Measurements from ENCODE around the gene PLCB1.

Gene PLCB1

DNA sequence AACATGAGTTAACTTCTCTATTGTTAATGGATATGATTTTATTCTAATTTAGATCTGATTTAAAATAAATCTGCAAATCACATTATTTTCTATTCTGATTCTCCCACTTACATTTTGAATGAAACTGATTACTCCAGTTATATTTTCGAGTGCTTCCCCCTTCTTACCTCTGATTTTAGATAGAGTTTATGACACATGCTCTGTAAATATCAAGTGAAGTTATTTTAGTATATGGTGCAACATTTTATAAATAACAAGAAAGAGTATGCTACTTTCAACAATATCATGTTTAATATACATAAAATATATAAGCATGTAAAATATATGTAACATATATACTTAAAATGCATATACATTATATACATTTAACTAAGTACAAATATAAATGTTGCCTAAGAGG, 38.9 kb downstream of the PLCB1 start:
- no peaks in the 10 kb centered on the region for H3K9me3 ChIP-seq (ENCODE audit: control insufficient read depth, insufficient read depth, low read length)
- H3K27ac ChIP-seq (ENCODE audit: low read depth, low read length), result no peak overlapping the region
- no peaks in the 10 kb centered on the region for H3F3A ChIP-seq (ENCODE audit: control insufficient read depth, insufficient read depth)
- no peak overlapping the region for H3K4me2 ChIP-seq (ENCODE audit: low read length)
- no peaks in the 10 kb centered on the region for H3K4me1 ChIP-seq (ENCODE audit: control insufficient read depth, low read length)
- H3K4me3 ChIP-seq (ENCODE audit: low read length), result no peak overlapping the region
- no peaks in the 10 kb centered on the region for H3K9me2 ChIP-seq (replicated peaks; ENCODE audit: control insufficient read depth, low read length)
- TF ChIP-seq, protein P1, sequence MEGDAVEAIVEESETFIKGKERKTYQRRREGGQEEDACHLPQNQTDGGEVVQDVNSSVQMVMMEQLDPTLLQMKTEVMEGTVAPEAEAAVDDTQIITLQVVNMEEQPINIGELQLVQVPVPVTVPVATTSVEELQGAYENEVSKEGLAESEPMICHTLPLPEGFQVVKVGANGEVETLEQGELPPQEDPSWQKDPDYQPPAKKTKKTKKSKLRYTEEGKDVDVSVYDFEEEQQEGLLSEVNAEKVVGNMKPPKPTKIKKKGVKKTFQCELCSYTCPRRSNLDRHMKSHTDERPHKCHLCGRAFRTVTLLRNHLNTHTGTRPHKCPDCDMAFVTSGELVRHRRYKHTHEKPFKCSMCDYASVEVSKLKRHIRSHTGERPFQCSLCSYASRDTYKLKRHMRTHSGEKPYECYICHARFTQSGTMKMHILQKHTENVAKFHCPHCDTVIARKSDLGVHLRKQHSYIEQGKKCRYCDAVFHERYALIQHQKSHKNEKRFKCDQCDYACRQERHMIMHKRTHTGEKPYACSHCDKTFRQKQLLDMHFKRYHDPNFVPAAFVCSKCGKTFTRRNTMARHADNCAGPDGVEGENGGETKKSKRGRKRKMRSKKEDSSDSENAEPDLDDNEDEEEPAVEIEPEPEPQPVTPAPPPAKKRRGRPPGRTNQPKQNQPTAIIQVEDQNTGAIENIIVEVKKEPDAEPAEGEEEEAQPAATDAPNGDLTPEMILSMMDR (IDR thresholded peaks at IDR 0.05; ENCODE audit: low read depth, low read length, poor library complexity, severe bottlenecking), result no peak
- TF ChIP-seq EZH2phosphoT487 (IDR thresholded peaks at IDR 0.05; ENCODE audit: borderline replicate concordance, low read length), result no peak
- no peaks in the 10 kb centered on the region for H3K36me3 ChIP-seq (ENCODE audit: control insufficient read depth, low read length)
- no peaks in the 10 kb centered on the region for H3K79me2 ChIP-seq (ENCODE audit: control insufficient read depth, low read length)
- no peaks in the 10 kb centered on the region for H4K20me1 ChIP-seq (ENCODE audit: control insufficient read depth, insufficient read depth, low read depth, low read length)
- H3K27me3 ChIP-seq (ENCODE audit: control insufficient read depth, low read length), result no peaks in the 10 kb centered on the region

GRCh38 chr20:8172191-8172590, 40.1 kb downstream of the PLCB1 start:
- Histone ChIP-seq H3K4me1 (ENCODE audit: control insufficient read depth, low read length) (no peaks in the 10 kb centered on the region), H3K9me2 (replicated peaks; ENCODE audit: control insufficient read depth, low read length) (no peaks in the 10 kb centered on the region), H3K27ac (ENCODE audit: low read depth, low read length) (no peak overlapping the region), H3K36me3 (ENCODE audit: control insufficient read depth, low read length) (no peaks in the 10 kb centered on the region), H3K4me3 (ENCODE audit: low read length) (no peak overlapping the region), H3K9me3 (ENCODE audit: control insufficient read depth, insufficient read depth, low read length) (no peaks in the 10 kb centered on the region), H3F3A (ENCODE audit: control insufficient read depth, insufficient read depth) (no peaks in the 10 kb centered on the region), H3K4me2 (ENCODE audit: low read length) (no peak overlapping the region), H3K27me3 (ENCODE audit: control insufficient read depth, low read length) (no peaks in the 10 kb centered on the region), H3K79me2 (ENCODE audit: control insufficient read depth, low read length) (no peaks in the 10 kb centered on the region), H4K20me1 (ENCODE audit: control insufficient read depth, insufficient read depth, low read depth, low read length) (no peaks in the 10 kb centered on the region)
- TF ChIP-seq, protein P1 (IDR thresholded peaks at IDR 0.05; ENCODE audit: low read depth, low read length, poor library complexity, severe bottlenecking), result no peak
- TF ChIP-seq EZH2phosphoT487 (IDR thresholded peaks at IDR 0.05; ENCODE audit: borderline replicate concordance, low read length), result no peak

- Histone ChIP-seq H3K4me1 (ENCODE audit: control insufficient read depth, low read length) (no peaks in the 10 kb centered on the region), H3K79me2 (ENCODE audit: control insufficient read depth, low read length) (no peaks in the 10 kb centered on the region), H3K27ac (ENCODE audit: low read depth, low read length) (no peak overlapping the region), H4K20me1 (ENCODE audit: control insufficient read depth, insufficient read depth, low read depth, low read length) (no peaks in the 10 kb centered on the region), H3K27me3 (ENCODE audit: control insufficient read depth, low read length) (no peaks in the 10 kb centered on the region), H3F3A (ENCODE audit: control insufficient read depth, insufficient read depth) (no peaks in the 10 kb centered on the region), H3K9me2 (replicated peaks; ENCODE audit: control insufficient read depth, low read length) (no peaks in the 10 kb centered on the region), H3K4me2 (ENCODE audit: low read length) (no peak overlapping the region), H3K36me3 (ENCODE audit: control insufficient read depth, low read length) (no peaks in the 10 kb centered on the region), H3K9me3 (ENCODE audit: control insufficient read depth, insufficient read depth, low read length) (no peaks in the 10 kb centered on the region), H3K4me3 (ENCODE audit: low read length) (no peak overlapping the region)
- no peak for TF ChIP-seq EZH2phosphoT487 (IDR thresholded peaks at IDR 0.05; ENCODE audit: borderline replicate concordance, low read length)
- TF ChIP-seq, protein P1 (IDR thresholded peaks at IDR 0.05; ENCODE audit: low read depth, low read length, poor library complexity, severe bottlenecking), result no peak
These were observed 43.9 kb downstream of the PLCB1 start for GRCh38 chr20:8175741-8176675.
